ENCODE measurements around the gene AOPEP. TPM values are rescaled to one million over a fixed set of nuclear protein-coding genes. Genes with fewer than 3 reads are reported as not detected.
A peak's percentile ranks its signal among the peaks of the same experiment; 100 is the strongest.

AOPEP gene
- total RNA-seq, 1 donor from 2014 or later: 305 TPM

- peak in 1 of 2 donors; percentile 65 for TF ChIP-seq POLR2AphosphoS5 (IDR thresholded peaks at IDR 0.05; ENCODE audit: insufficient read depth in 1 of 2, low read depth in 1 of 2)
- no peak for TF ChIP-seq POLR2A (IDR thresholded peaks at IDR 0.05)
- TF ChIP-seq CTCF (IDR thresholded peaks at IDR 0.05): peak in 1 of 3 experiments; percentile 1
- Histone ChIP-seq H3K27ac (peak overlapping the region; percentile 100), H3K9me3 (no peaks in the 10 kb centered on the region), H3K4me1 (peaks cover 47% of the 10 kb centered on the region), H3K27me3 (no peaks in the 10 kb centered on the region), H3K4me3 (peak overlapping the region; percentile 90 to 92), H3K36me3 (peaks cover 0 to 7% of the 10 kb centered on the region in 2 donors)
- intact Hi-C loops (cut with DNase I): loop anchor here (10.0 kb wide), 2 partner anchors 50 to 140 kb away; no protein-coding TSS in a partner anchor
- DNase-seq (ENCODE audit: extremely low spot score in 2 of 2): no peak
Measured at GRCh38 chr9:95004411-95005277, 278.1 kb downstream of the AOPEP start.

DNA sequence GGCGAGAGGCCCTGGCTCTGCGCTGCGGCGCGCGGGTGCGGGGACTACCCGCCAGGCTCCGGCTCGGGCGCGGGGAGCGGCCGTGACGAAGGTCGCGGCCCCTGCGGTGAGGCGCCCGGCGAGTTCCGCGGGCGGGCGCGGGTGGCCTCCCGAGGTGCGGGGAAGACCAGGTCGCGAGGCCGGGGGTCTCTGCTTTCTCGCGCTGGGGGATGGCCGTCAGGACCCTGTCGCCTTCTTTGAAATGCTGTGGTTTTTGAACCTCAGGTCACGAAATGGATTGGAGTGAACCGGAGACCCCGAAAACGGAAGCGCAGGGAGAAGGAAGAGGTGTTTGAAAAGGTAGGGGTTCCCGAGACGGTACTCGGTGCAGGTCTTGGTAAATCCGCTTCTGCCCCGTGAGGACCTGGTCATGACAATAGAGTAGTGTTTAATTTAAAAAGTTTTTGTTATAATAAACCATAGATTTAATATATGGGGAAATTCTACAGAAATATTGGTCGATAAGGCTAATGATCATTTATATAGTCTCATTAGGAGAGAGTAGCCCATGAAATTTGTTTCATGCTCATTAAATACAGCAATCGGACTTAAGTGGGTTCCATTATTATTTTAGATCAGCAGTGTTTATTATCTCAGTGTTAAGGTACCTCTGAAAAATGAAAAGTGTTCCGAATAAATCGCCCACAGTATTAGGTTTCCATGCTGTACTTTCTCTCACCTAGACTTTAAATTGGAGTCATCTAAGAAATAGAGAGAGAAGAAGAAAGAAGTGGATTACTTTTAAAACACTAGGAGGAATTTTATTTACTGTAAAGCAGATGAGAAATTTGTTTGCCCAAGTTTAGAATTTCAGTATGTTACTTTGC is 279.0 kb downstream of the AOPEP start:
- Histone ChIP-seq H3K4me3 (peak overlapping the region; percentile 90 to 92), H3K36me3 (peaks cover 0 to 7% of the 10 kb centered on the region in 2 donors), H3K9me3 (no peaks in the 10 kb centered on the region), H3K27ac (peak overlapping the region; percentile 100), H3K27me3 (no peaks in the 10 kb centered on the region), H3K4me1 (peaks cover 45% of the 10 kb centered on the region)
- TF ChIP-seq POLR2A (IDR thresholded peaks at IDR 0.05) (no peak), POLR2AphosphoS5 (IDR thresholded peaks at IDR 0.05; ENCODE audit: insufficient read depth in 1 of 2, low read depth in 1 of 2) (no peak), CTCF (IDR thresholded peaks at IDR 0.05) (no peak)
- DNase-seq (ENCODE audit: extremely low spot score in 2 of 2): no peak
- intact Hi-C loops (cut with DNase I): loop anchor here (10.0 kb wide), 2 partner anchors 49 to 141 kb away; no protein-coding TSS in a partner anchor

GRCh38 chr9:95007226-95007869 is 280.8 kb downstream of the AOPEP start:
- Histone ChIP-seq H3K27me3 (no peaks in the 10 kb centered on the region), H3K36me3 (peaks cover 0 to 7% of the 10 kb centered on the region in 2 donors), H3K9me3 (no peaks in the 10 kb centered on the region), H3K4me3 (peak overlapping the region; percentile 90 to 92), H3K27ac (peak overlapping the region; percentile 100), H3K4me1 (peaks cover 40% of the 10 kb centered on the region)
- intact Hi-C loops (cut with DNase I): loop anchor here (10.0 kb wide), 2 partner anchors 47 to 143 kb away; no protein-coding TSS in a partner anchor
- TF ChIP-seq POLR2AphosphoS5 (IDR thresholded peaks at IDR 0.05; ENCODE audit: insufficient read depth in 1 of 2, low read depth in 1 of 2): peak in 1 of 2 donors; percentile 38
- TF ChIP-seq CTCF (IDR thresholded peaks at IDR 0.05): no peak
- no peak for DNase-seq (ENCODE audit: extremely low spot score in 2 of 2)

DNA sequence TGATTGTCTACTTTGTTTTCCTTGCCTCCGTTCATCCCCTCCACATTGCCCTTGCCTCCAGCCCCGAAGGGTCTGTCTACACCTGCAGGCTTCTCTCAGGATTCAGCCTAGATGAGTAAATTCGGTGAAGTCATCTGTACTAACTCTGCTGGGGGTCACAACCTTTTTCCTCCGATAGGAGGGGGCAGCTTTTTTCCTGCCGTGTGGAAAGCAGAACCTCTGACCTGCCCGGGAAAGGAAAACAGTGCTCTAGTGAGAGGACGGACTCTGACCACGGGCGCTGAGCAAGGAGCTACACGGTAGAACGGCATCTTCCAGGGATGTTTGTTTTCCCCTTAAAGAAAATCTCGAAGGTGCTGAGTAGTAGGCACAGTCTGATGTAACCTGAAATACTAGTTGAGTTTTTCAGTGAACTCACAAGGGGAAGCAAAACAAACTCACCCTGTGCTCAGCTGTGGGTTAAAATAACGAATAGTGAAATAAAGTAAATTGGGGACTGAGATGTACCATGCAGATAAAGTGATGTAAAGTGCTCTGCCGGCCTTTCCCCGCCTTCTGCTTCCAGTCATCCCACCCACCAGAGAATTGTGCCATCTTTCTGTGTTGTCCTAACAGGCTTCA is 281.8 kb downstream of the AOPEP start:
- intact Hi-C loops (cut with DNase I): loop anchor here (10.0 kb wide), 2 partner anchors 47 to 143 kb away; no protein-coding TSS in a partner anchor
- H3K4me1 ChIP-seq: peaks cover 40% of the 10 kb centered on the region

More for the DNA sequence above, 281.8 kb downstream of the AOPEP start:
- Histone ChIP-seq H3K36me3 (peaks cover 0 to 7% of the 10 kb centered on the region in 2 donors), H3K9me3 (no peaks in the 10 kb centered on the region), H3K27me3 (no peaks in the 10 kb centered on the region), H3K4me3 (peak overlapping the region; percentile 90 to 92), H3K27ac (peak overlapping the region; percentile 100)
- TF ChIP-seq POLR2A (IDR thresholded peaks at IDR 0.05) (peak in 1 of 2 donors; percentile 19), POLR2AphosphoS5 (IDR thresholded peaks at IDR 0.05; ENCODE audit: insufficient read depth in 1 of 2, low read depth in 1 of 2) (no peak)
- DNase-seq (ENCODE audit: extremely low spot score in 2 of 2): no peak
